HG03469 (cell line): ENCODE measurements around the gene OR2G6.
"Not testable (repeated sequence)": the region's sequence is repeated elsewhere in the genome, so short reads cannot be mapped to it uniquely, and the experiment has no call there.

Experiments
- ATAC-seq: cut with Tn5 transposase; IDR thresholded peaks from one replicate; pipeline ENCODE4 v1.9.1; 2021; ENCODE audit warnings: mild to moderate bottlenecking, moderate library complexity, moderate number of reproducible peaks; ENCODE audit not compliant: unreplicated experiment

Gene OR2G6

GRCh38 chr1:248507773-248508172, at the start of gene OR2G6:
TSS of gene OR2G6 (plus strand) at chr1:248508073. CDS start at chr1:248521647, 13,574 bp downstream.
- not testable (repeated sequence) for ATAC-seq

DNA sequence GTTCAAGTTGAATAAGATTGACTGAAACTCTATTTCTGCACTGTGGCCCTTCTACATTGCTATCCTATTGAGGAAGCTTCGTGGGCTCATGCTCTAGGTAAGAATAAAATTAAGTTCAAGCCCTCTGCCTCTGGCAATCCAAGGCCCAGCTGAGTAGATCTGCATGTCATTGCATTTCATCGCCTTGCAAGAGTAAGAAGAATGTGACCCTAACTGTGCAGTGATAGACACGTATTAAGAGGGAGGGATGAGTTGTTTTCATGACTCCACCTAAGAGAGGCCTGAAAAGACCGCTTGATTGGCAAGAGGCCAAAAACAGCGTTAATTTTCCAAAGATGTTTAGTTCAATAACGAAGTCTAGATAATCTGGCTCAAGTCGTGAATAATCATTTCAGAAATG, 48.8 kb upstream of the OR2G6 start:
- not testable (repeated sequence) for ATAC-seq

GRCh38 chr1:248471154-248471553, 36.7 kb upstream of the OR2G6 start:
- no peak for ATAC-seq

DNA sequence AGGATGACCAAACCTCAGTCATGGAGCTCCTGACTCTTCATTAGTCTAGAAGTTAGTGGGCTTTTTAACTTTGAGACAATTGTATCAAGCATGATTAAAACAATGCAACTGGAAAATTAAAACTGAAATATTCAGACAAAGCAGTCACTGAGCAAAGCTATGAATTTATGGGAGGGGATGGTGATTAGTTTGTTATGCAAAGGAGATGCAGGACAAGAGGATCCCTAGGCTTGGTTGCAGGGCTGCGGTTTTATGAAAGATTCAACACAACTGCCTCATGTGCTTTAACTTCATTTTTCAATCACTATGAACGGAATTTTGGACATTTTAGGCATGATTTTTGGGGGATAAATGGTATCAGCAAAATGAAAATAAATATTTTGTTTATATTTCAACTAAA, 35.8 kb upstream of the OR2G6 start:
- ATAC-seq: not testable (repeated sequence)

DNA sequence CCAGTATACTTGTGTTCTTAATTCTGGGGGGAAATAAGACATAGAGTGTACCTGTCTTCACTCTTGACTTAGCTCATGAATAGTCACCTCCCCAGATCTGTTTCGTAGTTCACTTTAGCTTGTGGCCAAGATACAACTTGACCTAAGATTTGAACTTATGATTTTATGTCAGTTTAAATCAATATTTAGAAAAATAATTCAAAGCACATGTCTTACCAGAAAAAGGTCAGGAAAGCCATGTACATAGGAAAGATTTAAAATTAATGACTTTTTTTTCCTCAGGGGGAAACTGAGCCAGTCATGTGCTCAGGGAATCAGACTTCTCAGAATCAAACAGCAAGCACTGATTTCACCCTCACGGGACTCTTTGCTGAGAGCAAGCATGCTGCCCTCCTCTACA, 34.8 kb upstream of the OR2G6 start, which contains the start of gene OR2T3:
Gene OR2T3 (plus strand): TSS at position 301 of the 400 bp plus-strand sequence. CDS start 0 bp downstream, at position 301.
- not testable (repeated sequence) for ATAC-seq

- not testable (repeated sequence) for ATAC-seq
Measured at GRCh38 chr1:248475660-248476059, 32.2 kb upstream of the OR2G6 start.

- ATAC-seq: peak; percentile 84
Measured at GRCh38 chr1:248481686-248482579, 25.9 kb upstream of the OR2G6 start.

DNA sequence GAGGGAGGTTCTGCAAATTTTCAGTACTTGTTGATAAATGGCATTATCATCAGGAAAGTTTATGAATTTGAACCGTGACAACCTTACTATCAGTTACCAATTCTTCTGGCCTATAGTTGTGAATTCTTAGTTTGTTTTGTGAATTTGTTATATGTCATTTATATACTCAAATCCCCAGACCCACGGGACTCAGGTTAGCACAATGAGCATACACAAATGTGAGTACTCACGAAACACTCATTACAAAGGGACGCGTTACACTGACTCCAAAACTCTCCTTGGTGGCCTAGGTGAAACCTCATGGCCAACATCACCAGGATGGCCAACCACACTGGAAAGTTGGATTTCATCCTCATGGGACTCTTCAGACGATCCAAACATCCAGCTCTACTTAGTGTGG, 19.6 kb upstream of the OR2G6 start, which contains the start of gene OR2T5:
Gene OR2T5 (plus strand): TSS at position 301 of the 400 bp plus-strand sequence. CDS start 0 bp downstream, at position 301.
- not testable (repeated sequence) for ATAC-seq

DNA sequence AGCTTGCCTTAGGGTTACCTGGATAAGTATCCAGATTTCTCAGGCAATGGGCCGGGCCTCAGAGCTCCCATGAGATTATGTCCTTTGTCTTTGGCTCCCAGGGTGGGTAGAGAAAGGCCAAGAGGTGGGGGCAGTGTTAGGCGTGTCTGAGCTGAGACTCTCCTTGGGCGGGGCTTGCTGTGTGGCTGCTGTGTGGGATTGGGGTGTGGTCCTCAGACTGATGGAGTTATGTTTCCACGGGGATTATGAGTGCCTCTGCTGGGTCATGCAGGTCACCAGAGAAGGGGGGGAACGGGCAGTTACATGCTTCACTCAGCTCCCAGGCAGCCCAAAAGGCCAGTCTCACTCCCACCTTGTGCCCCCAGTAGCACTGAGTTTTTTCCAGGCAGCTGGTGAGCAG, 11.2 kb upstream of the OR2G6 start:
- not testable (repeated sequence) for ATAC-seq

DNA sequence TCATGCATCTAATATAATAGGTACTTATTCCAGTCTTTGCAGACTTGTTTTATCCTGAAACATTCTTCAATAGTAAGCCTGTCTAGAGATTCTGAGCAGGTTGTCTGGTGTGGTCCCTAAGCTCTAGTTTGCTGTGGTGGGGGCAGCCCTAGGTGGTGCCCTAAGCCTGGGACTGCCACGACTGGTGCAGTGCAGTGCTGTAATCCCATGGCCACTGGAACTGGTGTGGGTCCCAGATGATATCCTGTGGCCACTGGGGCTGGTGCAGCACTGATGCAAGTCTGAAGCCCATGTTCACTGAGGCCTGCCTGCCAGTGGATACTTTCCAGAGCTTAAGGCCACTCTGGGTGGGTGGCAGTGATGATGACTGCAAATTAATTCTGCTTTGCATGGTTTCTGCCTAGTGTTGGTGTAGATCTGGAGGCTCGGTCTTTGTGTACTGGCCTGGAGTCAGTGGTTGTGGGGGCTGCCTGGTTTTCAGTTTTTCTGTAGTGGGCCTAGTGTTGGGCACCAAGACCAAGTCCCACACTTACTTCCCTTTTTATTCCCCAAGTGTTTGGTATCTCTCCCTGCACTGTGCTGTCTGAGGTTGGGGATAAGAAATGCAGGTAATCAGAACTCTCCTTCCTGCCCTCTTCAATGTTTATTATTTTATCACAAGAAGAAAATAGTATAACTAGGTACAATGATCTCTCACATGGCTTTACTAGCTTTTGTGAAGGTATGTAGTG, 7.4 kb upstream of the OR2G6 start:
- not testable (repeated sequence) for ATAC-seq

DNA sequence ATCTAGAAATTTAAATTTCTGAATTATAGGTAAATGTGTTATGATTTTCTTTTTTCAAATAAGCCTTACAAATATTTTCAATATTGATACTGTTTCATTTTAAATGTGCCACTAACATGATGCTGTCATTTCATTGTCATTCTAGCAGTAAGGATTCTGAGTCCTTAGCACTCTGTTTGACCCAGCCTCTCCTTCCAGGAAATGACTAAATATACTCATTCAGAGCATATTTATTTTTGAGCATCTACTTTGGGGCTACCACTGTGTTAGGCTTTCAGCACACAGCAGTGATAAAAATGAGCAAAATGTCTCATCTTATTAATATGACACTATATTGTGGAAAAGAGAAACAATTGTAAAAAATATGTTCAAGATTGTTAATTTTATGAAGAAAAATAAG, 2.3 kb downstream of the OR2G6 start:
- ATAC-seq: not testable (repeated sequence)

DNA sequence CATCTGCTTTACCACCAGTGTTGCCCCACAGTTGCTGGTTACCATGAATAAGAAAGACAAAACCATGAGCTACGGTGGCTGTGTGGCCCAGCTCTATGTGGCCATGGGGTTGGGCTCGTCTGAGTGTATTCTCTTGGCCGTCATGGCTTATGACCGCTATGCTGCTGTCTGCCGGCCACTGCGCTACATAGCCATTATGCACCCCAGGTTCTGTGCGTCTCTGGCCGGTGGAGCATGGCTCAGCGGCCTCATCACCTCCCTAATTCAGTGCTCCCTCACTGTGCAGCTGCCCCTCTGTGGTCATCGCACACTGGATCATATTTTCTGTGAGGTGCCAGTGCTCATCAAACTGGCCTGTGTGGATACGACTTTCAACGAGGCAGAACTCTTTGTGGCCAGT, 14.0 kb downstream of the OR2G6 start:
- ATAC-seq: no peak

GRCh38 chr1:248537449-248537848, 29.6 kb downstream of the OR2G6 start:
- not testable (repeated sequence) for ATAC-seq

DNA sequence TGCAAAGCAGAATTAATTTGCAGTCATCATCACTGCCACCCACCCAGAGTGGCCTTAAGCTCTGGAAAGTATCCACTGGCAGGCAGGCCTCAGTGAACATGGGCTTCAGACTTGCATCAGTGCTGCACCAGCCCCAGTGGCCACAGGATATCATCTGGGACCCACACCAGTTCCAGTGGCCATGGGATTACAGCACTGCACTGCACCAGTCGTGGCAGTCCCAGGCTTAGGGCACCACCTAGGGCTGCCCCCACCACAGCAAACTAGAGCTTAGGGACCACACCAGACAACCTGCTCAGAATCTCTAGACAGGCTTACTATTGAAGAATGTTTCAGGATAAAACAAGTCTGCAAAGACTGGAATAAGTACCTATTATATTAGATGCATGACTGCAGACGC, 39.5 kb downstream of the OR2G6 start:
- ATAC-seq: not testable (repeated sequence)

GRCh38 chr1:248551027-248551426, 43.2 kb downstream of the OR2G6 start:
- ATAC-seq: not testable (repeated sequence)

DNA sequence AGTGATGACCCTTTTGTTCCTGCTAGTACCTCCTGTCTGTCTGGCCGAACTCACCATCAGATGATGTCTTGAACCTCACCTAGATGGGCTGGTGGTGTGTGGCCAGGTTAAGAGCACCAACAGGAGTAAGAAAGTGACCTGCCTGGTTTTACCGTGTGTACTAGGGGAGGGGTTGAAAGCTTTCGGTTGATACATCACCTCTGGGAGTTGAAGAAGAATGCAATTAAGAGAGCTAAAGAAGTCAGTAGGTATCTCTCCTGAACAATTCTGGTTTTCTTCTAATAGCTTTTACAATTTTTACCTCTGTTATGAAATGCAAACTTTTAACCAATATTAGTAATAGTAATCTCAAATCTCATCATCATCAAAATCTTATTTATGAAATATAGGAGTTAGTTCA, 54.8 kb downstream of the OR2G6 start, which contains the start of gene OR2T29:
Gene OR2T29 (minus strand): TSS at position 101 of the 400 bp plus-strand sequence. CDS start 3,281 bp downstream, outside the sequence.
- not testable (repeated sequence) for ATAC-seq

DNA sequence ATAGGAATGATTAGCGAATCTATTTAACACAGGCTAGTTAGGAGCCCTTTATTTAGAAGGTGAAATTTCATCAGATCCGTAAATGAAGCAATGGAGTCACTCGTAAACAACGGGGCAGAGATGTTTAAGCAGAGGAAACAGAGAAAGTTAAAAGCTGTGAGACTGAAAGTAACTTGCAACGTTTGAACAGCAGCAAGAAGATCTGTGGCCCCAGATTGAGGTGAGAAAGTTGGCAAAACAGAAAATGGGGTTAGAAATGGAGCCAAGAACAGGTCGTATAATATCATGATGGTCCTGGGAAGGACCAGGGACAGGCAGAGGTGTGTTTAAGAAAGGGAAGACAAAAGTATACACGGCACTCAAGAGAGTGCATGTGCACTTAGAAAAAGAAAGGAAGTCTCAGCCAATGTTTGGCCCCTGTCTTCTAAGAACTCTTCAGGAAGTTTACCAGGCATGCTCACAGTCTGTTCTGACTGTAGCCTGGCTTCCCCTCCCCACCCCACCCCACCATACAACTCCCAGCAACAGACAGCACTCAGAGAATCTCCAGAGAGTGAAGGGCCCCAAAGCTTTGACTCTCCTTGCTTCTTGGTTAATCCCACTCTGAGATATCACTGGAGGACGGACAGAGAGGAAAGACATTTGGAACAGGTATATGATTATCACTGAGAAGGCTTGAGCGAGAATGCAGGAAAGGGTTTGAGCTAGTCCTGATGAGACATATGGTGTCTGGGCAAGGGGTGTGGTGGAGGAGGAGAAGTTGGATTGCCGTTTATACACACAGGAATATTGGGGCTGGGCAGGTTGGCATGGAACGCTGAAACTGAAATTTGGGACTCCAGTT, 57.9 kb downstream of the OR2G6 start:
- ATAC-seq: peak; percentile 44

- ATAC-seq: not testable (repeated sequence)
Measured at GRCh38 chr1:248569049-248569448, 61.2 kb downstream of the OR2G6 start.

- ATAC-seq: not testable (repeated sequence)
Measured at GRCh38 chr1:248570811-248571210, 62.9 kb downstream of the OR2G6 start.

GRCh38 chr1:248572049-248572448, 64.2 kb downstream of the OR2G6 start:
- ATAC-seq: not testable (repeated sequence)
